ENCODE data around the gene COL23A1.

- TF ChIP-seq CTCF (optimal IDR thresholded peaks at IDR 0.05 in 1 of 3, IDR thresholded peaks at IDR 0.05 in 1 of 3, conservative IDR thresholded peaks at IDR 0.05 in 1 of 3; ENCODE audit: extremely low read depth in 1 of 3, insufficient read depth in 2 of 3, low read length in 3 of 3) (no peak), EZH2 (IDR thresholded peaks at IDR 0.05; ENCODE audit: low read length) (no peak)
Measured at GRCh38 chr5:178334861-178335260, 255.3 kb downstream of the COL23A1 start.
